IMR-90 (cell line): ENCODE data around the gene PACSIN3. TPM values are rescaled to one million over a fixed set of nuclear protein-coding genes. Genes with fewer than 3 reads are reported as not detected.

ENCODE experiments used
- ATAC-seq: fragments of 200-7000 bp; cut with Tn5 transposase; 2 replicates; pipeline ENCODE4 v1.9.1; 2020; ENCODE audit warnings: low read depth, mild to moderate bottlenecking, moderate library complexity
- BruUV-seq: library from RNA; stranded (reverse); fragments of 400-500 nt; replicated peaks from 2 replicates; lab custom pipeline; 2021; lab: Mats Ljungman, UMichigan
- CTCF ChIA-PET: fragments of 300-600 bp; formaldehyde crosslinking; extraction: SDS; loops from one replicate; lab custom pipeline; 2021; ENCODE audit warnings: antibody characterized with exemption; lab: Yijun Ruan, JAX
- POLR2A ChIA-PET: fragments of 300-600 bp; sonication (Branson Sonifier 250); formaldehyde crosslinking; loops from one replicate; lab custom pipeline; 2022; ENCODE audit warnings: antibody characterized with exemption; ENCODE audit not compliant: unreplicated experiment; lab: Charles Lee
- DNase-seq: peaks from one replicate; pipeline ENCODE4 v3.0.0; 2013
- H2AFZ ChIP-seq: replicated peaks from 2 replicates; pipeline ENCODE3; 2013; ENCODE audit warnings: low read length, mild to moderate bottlenecking; ENCODE audit not compliant: poor library complexity
- H2AK5ac ChIP-seq: 2 replicates; pipeline ENCODE4 v1.6.1; 2013; ENCODE audit warnings: low read depth, low read length, inconsistent platforms
- H2AK9ac ChIP-seq: replicated peaks from 2 replicates; pipeline ENCODE3; 2013; ENCODE audit warnings: mild to moderate bottlenecking, low read depth, low read length, moderate library complexity; ENCODE audit not compliant: poor library complexity
- H2BK120ac ChIP-seq: 2 replicates; pipeline ENCODE4 v1.6.1; 2013; ENCODE audit warnings: low read depth, low read length, inconsistent platforms
- H2BK15ac ChIP-seq: 3 replicates; pipeline ENCODE4 v1.6.1; 2013; ENCODE audit warnings: low read depth, low read length, inconsistent platforms
- H2BK20ac ChIP-seq: 2 replicates; pipeline ENCODE4 v1.6.1; 2013; ENCODE audit warnings: low read depth, mild to moderate bottlenecking, inconsistent platforms, low read length, moderate library complexity
- H2BK5ac ChIP-seq: 2 replicates; pipeline ENCODE4 v1.6.1; 2013; ENCODE audit warnings: mild to moderate bottlenecking, low read depth, low read length, inconsistent platforms; ENCODE audit not compliant: poor library complexity, severe bottlenecking
- H3K14ac ChIP-seq: replicated peaks from 2 replicates; pipeline ENCODE4 v1.6.1; 2013; ENCODE audit warnings: low read depth, low read length, inconsistent platforms
- H3K18ac ChIP-seq: 2 replicates; pipeline ENCODE4 v1.6.1; 2013; ENCODE audit warnings: low read depth, low read length, control low read depth
- H3K23ac ChIP-seq: 2 replicates; pipeline ENCODE4 v1.6.1; 2013; ENCODE audit warnings: low read depth, low read length, inconsistent platforms
- H3K27ac ChIP-seq: 2 replicates; pipeline ENCODE4 v1.5.1; 2013; ENCODE audit warnings: mild to moderate bottlenecking, control low read depth, low read length; ENCODE audit not compliant: insufficient read depth
- H3K27me3 ChIP-seq: 2 replicates; pipeline ENCODE4 v1.6.1; 2013; ENCODE audit warnings: low read length; ENCODE audit not compliant: control insufficient read depth, insufficient read depth
- H3K36me3 ChIP-seq: 2 replicates; pipeline ENCODE4 v1.6.1; 2013; ENCODE audit warnings: low read length, mixed read lengths; ENCODE audit not compliant: control insufficient read depth, insufficient read depth
- H3K4ac ChIP-seq: 2 replicates; pipeline ENCODE4 v1.6.1; 2013; ENCODE audit warnings: low read depth, low read length, inconsistent platforms
- H3K4me1 ChIP-seq: 2 replicates; pipeline ENCODE4 v1.6.1; 2013; ENCODE audit warnings: low read length, mixed read lengths; ENCODE audit not compliant: control insufficient read depth, insufficient read depth
- H3K4me2 ChIP-seq: 2 replicates; pipeline ENCODE4 v1.6.1; 2013; ENCODE audit warnings: low read depth, mild to moderate bottlenecking, control low read depth, low read length, moderate library complexity
- H3K4me3 ChIP-seq: 2 replicates; pipeline ENCODE4 v1.5.1; 2013; ENCODE audit warnings: low read depth, mild to moderate bottlenecking, control low read depth, low read length, moderate library complexity; ENCODE audit not compliant: insufficient read depth
- H3K56ac ChIP-seq: 2 replicates; pipeline ENCODE4 v1.6.1; 2013; ENCODE audit warnings: low read length, inconsistent platforms; ENCODE audit not compliant: insufficient read depth; ENCODE audit errors: extremely low read depth
- H3K79me1 ChIP-seq, 2 experiments: 2 replicates each; pipeline ENCODE4 v1.6.1; 2013; ENCODE audit warnings: low read length in 2 of 2, inconsistent platforms in 1 of 2, low read depth in 1 of 2
- H3K9ac ChIP-seq: 2 replicates; pipeline ENCODE4 v1.6.1; 2013; ENCODE audit warnings: low read depth, low read length, control low read depth
- H3K9me1 ChIP-seq: 2 replicates; pipeline ENCODE4 v1.6.1; 2013; ENCODE audit warnings: low read length, inconsistent platforms; ENCODE audit not compliant: insufficient read depth
- H3K9me3 ChIP-seq: 2 replicates; pipeline ENCODE4 v1.6.1; 2013; ENCODE audit warnings: low read length; ENCODE audit not compliant: control insufficient read depth, insufficient read depth
- H4K20me1 ChIP-seq: 2 replicates; pipeline ENCODE4 v1.6.1; 2013; ENCODE audit warnings: low read length, inconsistent platforms; ENCODE audit not compliant: insufficient read depth
- H4K5ac ChIP-seq: 2 replicates; pipeline ENCODE4 v1.6.1; 2013; ENCODE audit warnings: mild to moderate bottlenecking, low read depth, low read length, control low read depth
- H4K8ac ChIP-seq, 2 experiments: 2 replicates each; pipeline ENCODE4 v1.6.1; 2013; ENCODE audit warnings: low read depth in 2 of 2, low read length in 2 of 2, control low read depth in 1 of 2, inconsistent platforms in 1 of 2
- H4K91ac ChIP-seq: 2 replicates; pipeline ENCODE4 v1.6.1; 2013; ENCODE audit warnings: low read depth, low read length, inconsistent platforms; ENCODE audit not compliant: insufficient read depth
- BHLHE40 ChIP-seq: fragments of 150-350 bp; IDR thresholded peaks from 2 replicates; pipeline ENCODE4 v1.6.1; 2016; ENCODE audit warnings: mild to moderate bottlenecking, low read depth, low read length
- MXI1 ChIP-seq: IDR thresholded peaks from 2 replicates; pipeline ENCODE4 v1.6.1; 2012; ENCODE audit warnings: low read depth, mild to moderate bottlenecking, low read length, moderate library complexity, borderline replicate concordance
- NFE2L2 ChIP-seq: fragments of 150-350 bp; IDR thresholded peaks from 2 replicates; pipeline ENCODE4 v1.6.1; 2016; ENCODE audit warnings: low read depth, mild to moderate bottlenecking, low read length
- POLR2A ChIP-seq: IDR thresholded peaks from 2 replicates; pipeline ENCODE4 v1.6.1; 2012; ENCODE audit warnings: mild to moderate bottlenecking, low read depth, low read length
- RAD21 ChIP-seq: IDR thresholded peaks from 2 replicates; pipeline ENCODE4 v1.6.1; 2012; ENCODE audit warnings: low read length, improper control_type of control experiment
- RCOR1 ChIP-seq: IDR thresholded peaks from 2 replicates; pipeline ENCODE4 v1.6.1; 2012; ENCODE audit warnings: mild to moderate bottlenecking, low read length, improper control_type of control experiment; ENCODE audit not compliant: insufficient replicate concordance
- SMC3 ChIP-seq: fragments of 150-350 bp; IDR thresholded peaks from 2 replicates; pipeline ENCODE4 v1.6.1; 2016; ENCODE audit warnings: low read depth, mild to moderate bottlenecking, antibody characterized with exemption, low read length, moderate library complexity
- WGBS, 2 experiments: methylation state at CpG; one replicate each; pipeline versions ENCODE4 v1.1.5 to v1.1.7; 2013; ENCODE audit warnings: missing lambda C conversion rate in 2 of 2; ENCODE audit not compliant: insufficient read length in 1 of 2; ENCODE audit errors: extremely low coverage in 2 of 2; 5-methylcytosine and 5-hydroxymethylcytosine counted together
- dilution Hi-C: fragments of 300-500 bp; cut with HindIII; formaldehyde crosslinking; loops from one replicate; pipeline ENCODE4 v1.14.3; 2018; ENCODE audit warnings: low sequenced_read_pairs; ENCODE audit not compliant: unreplicated experiment
- in situ Hi-C: fragments of 300-500 bp; cut with MboI; formaldehyde crosslinking; loops from 3 replicates; pipeline ENCODE4 v1.14.3; 2019; ENCODE audit warnings: low sequenced_read_pairs, inconsistent platforms, mixed read lengths
- intact Hi-C: fragments of 100-400 bp; cut with micrococcal nuclease; formaldehyde crosslinking; loops from 2 replicates; pipeline ENCODE4 v1.10.0; 2022
- polyA plus RNA-seq, 3 experiments: library from polyadenylated mRNA; depleted of rRNA; stranded (reverse); fragments of >200 nt; gene quantifications; 2 replicates each; pipeline ENCODE4 v1.2.3, GENCODE V29; 2012; ENCODE audit warnings: low replicate concordance in 1 of 3
- total RNA-seq: library from RNA; depleted of rRNA; stranded (reverse); fragments of >200 nt; gene quantifications from 2 replicates; pipeline ENCODE4 v1.2.3, GENCODE V29; 2012
- TF ChIP-seq, protein P1 (sequence below): conservative IDR thresholded peaks from 2 replicates; pipeline ENCODE4 v1.5.1; 2012; ENCODE audit warnings: mild to moderate bottlenecking, low read depth, low read length, improper control_type of control experiment

The PACSIN3 gene
- total and polyA plus RNA-seq, 2 of the 4 experiments (the other 2 are of a cell fraction): 19.2 to 21.1 TPM

DNA sequence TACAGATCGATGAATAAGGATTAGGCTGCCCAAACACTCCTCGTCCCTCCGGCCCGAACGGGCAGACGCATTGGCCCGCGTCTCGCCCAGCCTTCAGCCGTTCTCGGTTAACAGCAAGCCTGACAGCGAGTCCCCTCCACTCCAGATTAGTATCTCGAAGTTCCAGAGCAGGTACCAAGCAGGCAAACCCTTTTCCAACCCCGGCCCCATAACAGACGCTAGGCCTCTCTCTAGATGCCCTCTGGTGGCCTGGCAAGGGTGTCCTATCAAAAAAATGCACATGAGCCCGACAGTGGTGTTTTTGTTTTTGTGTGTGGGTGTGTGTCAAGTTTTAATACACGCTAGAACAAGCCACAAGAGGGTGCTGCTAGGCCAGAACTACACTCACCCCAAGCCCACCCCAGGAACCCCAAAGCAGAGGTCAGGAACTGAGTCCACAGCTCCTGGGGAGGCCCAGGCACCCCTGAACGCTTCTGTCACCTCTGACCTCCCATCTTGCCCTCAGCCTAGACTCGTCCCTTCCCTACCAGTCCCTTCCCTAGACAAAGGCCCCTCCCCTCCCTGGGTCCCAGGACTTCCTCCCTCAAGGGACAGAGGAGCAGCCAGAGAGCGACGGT lies 8.9 kb downstream of the PACSIN3 start:
- peak overlapping the region; percentile 96 for H2AFZ ChIP-seq
- H3K9me3 ChIP-seq: no peaks in the 10 kb centered on the region
- H3K14ac ChIP-seq: peak overlapping the region; percentile 67; the same call in 1 of the 2 replicates
- H2BK15ac ChIP-seq: no peak overlapping the region
- H4K91ac ChIP-seq: peak overlapping the region; percentile 47; the same call in 1 of the 2 replicates
- DNase-seq: peak; percentile 74
- ChIA-PET POLR2A (no interaction called here), CTCF (interaction anchor here (0.5 to 1.5 kb wide), 5 partner anchors 11 to 96 kb away, joined by 3 to 6 read pairs (median 4); no protein-coding TSS in a partner anchor)
- H3K27me3 ChIP-seq: no peaks in the 10 kb centered on the region
- peak overlapping the region; percentile 75 for H2BK5ac ChIP-seq
- H3K4me3 ChIP-seq: peak overlapping the region; percentile 53
- peak overlapping the region; percentile 54 for H3K4ac ChIP-seq
- in situ Hi-C loops: loop anchor here (5.0 kb wide), 1 partner anchor 85 kb away; no protein-coding TSS in a partner anchor
- 0 out of 2 replicates have a peak overlapping the region, but pooled peaks have one; percentile 8 for H2BK120ac ChIP-seq
- H2AK5ac ChIP-seq: peak overlapping the region; percentile 78; the same call in 1 of the 2 replicates
- peak overlapping the region; percentile 94 for H2AK9ac ChIP-seq
- H4K5ac ChIP-seq: peak overlapping the region; percentile 65
- 75% methylated on average over 2 of the region's 21 CpGs; no CpG with 5 or more reads in 1 of the 2 experiments for WGBS, 2 experiments
- peak overlapping the region; percentile 16 for H3K18ac ChIP-seq
- peaks cover 11 to 49% of the 10 kb centered on the region in 2 experiments for H3K79me1 ChIP-seq
- peak; percentile 64 for ATAC-seq
- peak overlapping the region; percentile 73 for H3K27ac ChIP-seq
- H4K20me1 ChIP-seq: peaks cover 10% of the 10 kb centered on the region; the same call in 1 of the 2 replicates
- 0 out of 2 replicates have a peak, but pooled peaks cover 3% of the 10 kb centered on the region for H3K9me1 ChIP-seq
- intact Hi-C loops: loop anchor here (1.0 to 2.0 kb wide), 4 partner anchors 57 to 178 kb away; no protein-coding TSS in a partner anchor
- no peak overlapping the region; the same call in 1 of the 2 replicates for H2BK20ac ChIP-seq
- H3K36me3 ChIP-seq: peaks cover 44% of the 10 kb centered on the region
- BruUV-seq: no TSS peak
- dilution Hi-C loops: no loop called here
- TF ChIP-seq POLR2A (no peak), SMC3 (peak; percentile 73), MXI1 (peak; percentile 76; the same call in 1 of the 2 replicates), NFE2L2 (no peak), RAD21 (peak; percentile 68), BHLHE40 (no peak), RCOR1 (no peak)
- TF ChIP-seq, protein P1, sequence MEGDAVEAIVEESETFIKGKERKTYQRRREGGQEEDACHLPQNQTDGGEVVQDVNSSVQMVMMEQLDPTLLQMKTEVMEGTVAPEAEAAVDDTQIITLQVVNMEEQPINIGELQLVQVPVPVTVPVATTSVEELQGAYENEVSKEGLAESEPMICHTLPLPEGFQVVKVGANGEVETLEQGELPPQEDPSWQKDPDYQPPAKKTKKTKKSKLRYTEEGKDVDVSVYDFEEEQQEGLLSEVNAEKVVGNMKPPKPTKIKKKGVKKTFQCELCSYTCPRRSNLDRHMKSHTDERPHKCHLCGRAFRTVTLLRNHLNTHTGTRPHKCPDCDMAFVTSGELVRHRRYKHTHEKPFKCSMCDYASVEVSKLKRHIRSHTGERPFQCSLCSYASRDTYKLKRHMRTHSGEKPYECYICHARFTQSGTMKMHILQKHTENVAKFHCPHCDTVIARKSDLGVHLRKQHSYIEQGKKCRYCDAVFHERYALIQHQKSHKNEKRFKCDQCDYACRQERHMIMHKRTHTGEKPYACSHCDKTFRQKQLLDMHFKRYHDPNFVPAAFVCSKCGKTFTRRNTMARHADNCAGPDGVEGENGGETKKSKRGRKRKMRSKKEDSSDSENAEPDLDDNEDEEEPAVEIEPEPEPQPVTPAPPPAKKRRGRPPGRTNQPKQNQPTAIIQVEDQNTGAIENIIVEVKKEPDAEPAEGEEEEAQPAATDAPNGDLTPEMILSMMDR: peak; percentile 68
- peaks cover 9% of the 10 kb centered on the region for H3K4me1 ChIP-seq
- peak overlapping the region; percentile 34 to 84; a peak in 3 of 4 replicates for H4K8ac ChIP-seq
- H3K56ac ChIP-seq: peak overlapping the region; percentile 45; the same call in 1 of the 2 replicates
- no peak overlapping the region; the same call in 1 of the 2 replicates for H3K23ac ChIP-seq
- H3K4me2 ChIP-seq: peak overlapping the region; percentile 88
- H3K9ac ChIP-seq: peak overlapping the region; percentile 64
